Activated effector memory CD4-positive, alpha-beta T cell treated with anti-CD3 and anti-CD28 coated beads, Interleukin-2, amount 50 U/mL, for 16 hours (primary cell): Measurements from ENCODE around the gene SPRR2B.
"Not testable (repeated sequence)": the region's sequence is repeated elsewhere in the genome, so short reads cannot be mapped to it uniquely, and the experiment has no call there.

Experiments
- DNase-seq: peaks from one replicate; pipeline ENCODE4 v3.0.0-alpha.2; 2020

Gene SPRR2B

GRCh38 chr1:153071511-153071910 lies at the start of gene SPRR2B:
Gene SPRR2B (minus strand): TSS chr1:153071611. CDS start chr1:153070839, 772 bp downstream.
- no peak for DNase-seq

DNA sequence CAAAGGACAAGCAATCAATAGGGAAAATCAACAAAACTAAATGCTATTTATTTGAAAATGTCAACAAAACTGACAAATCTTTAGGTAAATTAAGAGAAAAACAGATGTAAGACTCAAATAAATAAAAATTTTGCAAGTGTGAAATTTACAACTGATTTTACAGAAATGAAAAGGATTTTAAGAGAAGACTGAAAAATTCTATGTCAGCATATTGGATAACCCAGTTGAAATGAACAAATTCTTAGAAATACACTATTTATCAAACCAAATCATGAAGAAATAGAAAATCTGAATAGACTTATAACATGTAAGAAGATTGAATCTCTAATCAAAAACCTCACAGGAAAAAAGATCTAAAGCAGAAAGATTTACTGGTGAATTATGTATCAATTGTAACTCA lies 49.5 kb upstream of the SPRR2B start:
- no peak for DNase-seq

- no peak for DNase-seq
Measured at GRCh38 chr1:153119491-153119971, 48.1 kb upstream of the SPRR2B start.

- not testable (repeated sequence) for DNase-seq
Measured at GRCh38 chr1:153115264-153115663, 43.9 kb upstream of the SPRR2B start.

GRCh38 chr1:153113416-153113815 lies 42.0 kb upstream of the SPRR2B start, which contains the start of gene SPRR2F:
Gene SPRR2F (minus strand): TSS chr1:153113516. CDS start chr1:153112733, 783 bp downstream.
- DNase-seq: no peak

DNA sequence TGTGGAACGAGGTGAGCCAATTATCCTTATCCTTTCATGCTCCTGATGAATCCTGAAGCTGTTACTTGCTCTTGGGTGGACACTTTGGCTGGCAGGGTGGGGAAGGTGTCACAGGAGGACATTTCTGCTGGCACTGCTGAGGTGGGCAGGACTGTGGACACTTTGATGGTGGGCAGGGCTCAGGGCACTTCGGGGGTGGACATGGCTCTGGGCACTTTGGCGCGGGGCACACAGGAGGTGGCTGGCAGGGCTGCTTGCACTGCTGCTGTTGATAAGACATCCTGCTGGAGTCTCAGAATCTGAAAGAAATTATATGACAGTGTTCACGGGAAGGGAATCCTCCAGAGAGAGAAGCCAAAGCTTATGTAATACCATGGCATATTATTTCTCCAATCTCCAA lies 41.0 kb upstream of the SPRR2B start:
- DNase-seq: not testable (repeated sequence)

DNA sequence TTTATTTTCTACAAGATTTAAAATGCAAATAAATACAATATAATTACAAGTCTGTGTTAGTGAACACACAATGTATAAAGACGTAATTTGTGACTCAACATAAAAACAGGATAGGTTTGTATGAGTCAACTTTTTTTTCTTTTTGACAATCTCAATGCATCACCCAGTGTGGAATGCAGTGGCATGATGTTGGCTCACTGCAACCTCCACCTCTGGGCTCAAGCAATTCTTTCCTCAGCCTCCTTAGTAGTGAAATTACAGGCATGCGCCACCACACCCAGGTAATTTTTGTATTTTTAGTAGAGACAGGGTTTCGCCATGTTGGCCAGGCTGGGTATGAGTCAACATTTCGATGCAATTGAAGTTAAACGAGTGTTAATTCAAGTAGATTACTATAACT lies 28.8 kb upstream of the SPRR2B start:
- no peak for DNase-seq

DNA sequence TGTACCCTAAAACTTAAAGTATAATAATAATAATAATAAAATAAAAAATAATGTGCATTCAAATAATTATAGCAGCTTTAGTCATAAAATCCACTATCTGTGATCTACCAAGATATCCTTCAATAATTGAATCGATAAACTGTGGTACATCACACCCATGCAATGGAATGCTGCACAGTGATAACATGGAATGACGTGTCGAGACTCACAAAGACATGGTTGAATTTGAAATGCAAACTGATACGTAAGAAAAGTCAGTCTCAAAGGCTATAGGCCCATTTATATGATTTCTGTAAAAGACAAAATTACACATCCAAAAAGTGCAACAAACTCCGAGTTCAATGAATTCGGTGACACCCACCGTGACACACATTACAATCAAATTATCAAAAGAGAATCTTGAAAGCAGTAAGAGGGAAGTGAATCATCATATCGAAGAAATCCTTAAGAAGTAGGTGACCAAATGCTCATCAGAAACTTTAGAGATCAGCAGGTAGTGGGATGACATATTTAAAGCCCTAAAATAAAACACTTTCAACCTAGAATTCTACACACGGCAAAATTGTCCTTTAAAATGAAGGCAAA lies 28.1 kb upstream of the SPRR2B start:
- no peak for DNase-seq

- DNase-seq: no peak
Measured at GRCh38 chr1:153095764-153096163, 24.4 kb upstream of the SPRR2B start.

- DNase-seq: no peak
Measured at GRCh38 chr1:153094426-153094825, 23.0 kb upstream of the SPRR2B start, which contains the start of gene SPRR2E. Gene SPRR2E (minus strand): TSS chr1:153094526. CDS start chr1:153093751, 775 bp downstream.

GRCh38 chr1:153087652-153088051 lies 16.2 kb upstream of the SPRR2B start:
- no peak for DNase-seq

DNA sequence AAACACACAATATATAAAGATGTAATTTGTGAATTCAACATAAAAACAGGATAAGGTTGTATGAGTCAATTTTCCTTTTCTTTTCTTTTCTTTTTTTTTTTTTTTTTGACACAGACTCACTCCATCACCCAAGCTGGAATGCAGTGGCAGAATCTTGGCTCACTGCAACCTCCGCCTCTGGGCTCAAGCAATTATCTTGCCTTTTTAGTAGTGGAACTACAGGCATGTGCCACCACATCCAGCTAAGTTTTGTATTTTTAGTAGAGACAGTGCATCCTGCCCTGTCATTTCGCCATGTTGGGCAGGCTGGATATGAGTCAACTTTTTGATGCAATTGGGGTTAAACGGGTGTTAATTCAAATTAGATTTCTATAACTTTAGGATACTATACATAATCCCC lies 10.3 kb upstream of the SPRR2B start:
- DNase-seq: no peak

- no peak for DNase-seq
Measured at GRCh38 chr1:153072806-153073726, 1.7 kb upstream of the SPRR2B start.

- no peak for DNase-seq
Measured at GRCh38 chr1:153070243-153070642, 1.2 kb downstream of the SPRR2B start.

- DNase-seq: no peak
Measured at GRCh38 chr1:153058826-153059784, 12.3 kb downstream of the SPRR2B start.

GRCh38 chr1:153058154-153058553 lies 13.3 kb downstream of the SPRR2B start:
- no peak for DNase-seq

- DNase-seq: no peak
Measured at GRCh38 chr1:153057375-153057774, 14.0 kb downstream of the SPRR2B start, which contains the start of gene SPRR2A. Gene SPRR2A (minus strand): TSS chr1:153057512. CDS start chr1:153056735, 777 bp downstream.

DNA sequence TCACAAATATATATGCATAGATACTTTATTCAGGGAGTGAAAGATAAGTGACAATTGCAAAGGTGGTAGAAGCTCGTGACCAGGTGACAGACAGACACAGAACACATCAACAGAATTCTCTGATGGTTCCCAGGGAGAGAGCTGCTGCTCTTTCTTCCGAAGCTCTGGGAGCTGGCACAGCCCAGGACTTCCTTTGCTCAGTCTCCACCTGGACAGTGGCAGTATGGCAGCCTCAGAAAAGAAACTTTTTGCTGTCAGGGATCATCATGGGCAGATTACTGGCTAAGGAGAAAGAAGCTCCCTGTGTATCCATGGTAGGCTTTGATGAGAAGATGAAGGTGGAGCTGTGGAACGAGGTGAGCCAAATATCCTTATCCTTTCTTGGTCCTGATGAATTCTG lies 15.3 kb downstream of the SPRR2B start:
- not testable (repeated sequence) for DNase-seq

GRCh38 chr1:153049211-153049610 lies 22.2 kb downstream of the SPRR2B start:
- DNase-seq: no peak

- no peak for DNase-seq
Measured at GRCh38 chr1:153040950-153041631, 30.3 kb downstream of the SPRR2B start, which contains the start of gene SPRR2D. Gene SPRR2D (minus strand): TSS chr1:153041120. CDS start chr1:153040346, 774 bp downstream.

DNA sequence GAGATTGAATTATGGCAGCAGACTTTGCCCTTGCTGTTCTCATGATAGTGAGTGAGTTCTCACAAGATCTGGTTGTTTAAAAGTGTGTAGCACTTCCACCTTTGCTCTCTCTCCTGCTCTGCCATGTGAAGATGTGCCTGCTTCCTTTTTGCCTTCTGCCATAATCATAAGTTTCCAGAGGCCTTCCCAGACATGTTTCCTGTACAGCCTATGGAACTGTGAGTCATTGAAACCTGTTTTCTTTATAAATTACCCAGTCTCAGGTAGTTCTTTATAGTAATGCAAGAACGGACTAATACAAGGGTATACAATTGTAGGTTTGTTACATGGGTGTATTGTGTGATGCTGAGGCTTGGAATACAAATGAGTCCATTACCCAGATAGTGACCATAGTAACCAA lies 36.2 kb downstream of the SPRR2B start:
- no peak for DNase-seq
